ENCODE data around the gene FUT7. TPM values are rescaled to one million over a fixed set of nuclear protein-coding genes. Genes with fewer than 3 reads are reported as not detected.
"Not testable (repeated sequence)": the region's sequence is repeated elsewhere in the genome, so short reads cannot be mapped to it uniquely, and the experiment has no call there.

The FUT7 gene
- polyA plus RNA-seq, 2 donors = 0.08 to 0.39 TPM

DNA sequence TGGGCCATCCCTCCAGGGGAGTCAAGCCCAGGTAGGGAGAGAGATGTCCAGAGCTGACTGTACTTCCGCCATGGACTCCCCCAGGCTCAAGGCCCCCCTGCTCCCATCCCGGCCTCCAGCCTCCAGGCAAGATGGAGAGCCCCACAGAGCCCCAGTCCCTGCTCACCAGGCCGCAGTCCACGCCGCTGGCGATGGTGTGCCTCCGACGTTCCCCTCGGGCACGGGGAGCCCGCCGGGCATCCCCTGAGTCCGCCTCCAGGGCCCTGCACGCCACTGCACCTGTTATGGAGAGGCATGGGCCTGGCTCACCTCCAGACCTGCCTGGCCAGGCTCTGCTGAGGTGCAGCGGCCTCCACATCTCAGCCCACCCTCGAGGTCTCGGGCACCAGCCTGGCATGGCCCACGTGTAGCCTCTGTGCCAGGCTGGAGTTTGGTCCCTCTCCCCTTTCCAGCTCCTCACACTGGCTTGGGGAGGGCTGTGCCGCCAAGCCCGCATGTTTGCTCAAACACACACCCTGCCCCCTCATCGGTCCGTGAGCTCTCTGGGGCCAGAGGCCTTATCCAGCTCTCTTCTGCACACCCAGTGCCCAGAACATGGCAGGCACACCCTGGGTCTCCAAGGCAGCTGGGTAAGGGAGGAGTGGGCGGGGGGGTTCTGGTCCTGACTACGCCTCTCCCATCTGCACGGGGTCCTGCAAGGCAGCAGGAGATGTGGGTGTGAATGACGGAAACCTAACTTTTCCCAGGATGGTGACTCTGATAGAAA is 34.4 kb upstream of the FUT7 start:
- Histone ChIP-seq H3K9me3 (ENCODE audit: control insufficient read depth in 2 of 2, insufficient read depth in 1 of 2, low read depth in 1 of 2, low read length in 1 of 2) (no peaks in the 10 kb centered on the region), H3K27me3 (ENCODE audit: control insufficient read depth in 1 of 2, insufficient read depth in 2 of 2, low read length in 2 of 2) (no peaks in the 10 kb centered on the region), H3K4me3 (ENCODE audit: low read depth in 1 of 2, low read length in 2 of 2) (no peak overlapping the region), H3K4me1 (ENCODE audit: control insufficient read depth in 2 of 2, insufficient read depth in 2 of 2, low read length in 1 of 2) (peaks cover 3 to 26% of the 10 kb centered on the region in 2 donors), H3K36me3 (ENCODE audit: control insufficient read depth in 2 of 2, insufficient read depth in 2 of 2, low read length in 1 of 2) (peaks cover 0 to 4% of the 10 kb centered on the region in 2 donors), H3K27ac (ENCODE audit: low read depth in 2 of 2, low read length in 1 of 2) (no peak overlapping the region)
- WGBS, 2 donors = 89% methylated on average over 26 of the region's 26 CpGs

GRCh38 chr9:137065336-137065967 is 33.6 kb upstream of the FUT7 start:
- Histone ChIP-seq H3K9me3 (ENCODE audit: control insufficient read depth in 2 of 2, insufficient read depth in 1 of 2, low read depth in 1 of 2, low read length in 1 of 2) (no peaks in the 10 kb centered on the region), H3K36me3 (ENCODE audit: control insufficient read depth in 2 of 2, insufficient read depth in 2 of 2, low read length in 1 of 2) (peaks cover 0 to 4% of the 10 kb centered on the region in 2 donors), H3K27me3 (ENCODE audit: control insufficient read depth in 1 of 2, insufficient read depth in 2 of 2, low read length in 2 of 2) (no peaks in the 10 kb centered on the region), H3K27ac (ENCODE audit: low read depth in 2 of 2, low read length in 1 of 2) (no peak overlapping the region), H3K4me1 (ENCODE audit: control insufficient read depth in 2 of 2, insufficient read depth in 2 of 2, low read length in 1 of 2) (peaks cover 0 to 23% of the 10 kb centered on the region in 2 donors), H3K4me3 (ENCODE audit: low read depth in 1 of 2, low read length in 2 of 2) (no peak overlapping the region)
- 82 to 84% methylated on average over 23 of the region's 23 CpGs for WGBS, 2 donors

GRCh38 chr9:137064880-137065164 is 32.9 kb upstream of the FUT7 start:
- H3K4me3 ChIP-seq (ENCODE audit: low read depth in 1 of 2, low read length in 2 of 2) = no peak overlapping the region
- no peaks in the 10 kb centered on the region for H3K9me3 ChIP-seq (ENCODE audit: control insufficient read depth in 2 of 2, insufficient read depth in 1 of 2, low read depth in 1 of 2, low read length in 1 of 2)
- peaks cover 0 to 4% of the 10 kb centered on the region in 2 donors for H3K36me3 ChIP-seq (ENCODE audit: control insufficient read depth in 2 of 2, insufficient read depth in 2 of 2, low read length in 1 of 2)
- peaks cover 0 to 22% of the 10 kb centered on the region in 2 donors for H3K4me1 ChIP-seq (ENCODE audit: control insufficient read depth in 2 of 2, insufficient read depth in 2 of 2, low read length in 1 of 2)
- WGBS, 2 donors = 67 to 75% methylated on average over 11 to 12 of the region's 12 CpGs
- H3K27ac ChIP-seq (ENCODE audit: low read depth in 2 of 2, low read length in 1 of 2) = no peak overlapping the region
- no peaks in the 10 kb centered on the region for H3K27me3 ChIP-seq (ENCODE audit: control insufficient read depth in 1 of 2, insufficient read depth in 2 of 2, low read length in 2 of 2)

DNA sequence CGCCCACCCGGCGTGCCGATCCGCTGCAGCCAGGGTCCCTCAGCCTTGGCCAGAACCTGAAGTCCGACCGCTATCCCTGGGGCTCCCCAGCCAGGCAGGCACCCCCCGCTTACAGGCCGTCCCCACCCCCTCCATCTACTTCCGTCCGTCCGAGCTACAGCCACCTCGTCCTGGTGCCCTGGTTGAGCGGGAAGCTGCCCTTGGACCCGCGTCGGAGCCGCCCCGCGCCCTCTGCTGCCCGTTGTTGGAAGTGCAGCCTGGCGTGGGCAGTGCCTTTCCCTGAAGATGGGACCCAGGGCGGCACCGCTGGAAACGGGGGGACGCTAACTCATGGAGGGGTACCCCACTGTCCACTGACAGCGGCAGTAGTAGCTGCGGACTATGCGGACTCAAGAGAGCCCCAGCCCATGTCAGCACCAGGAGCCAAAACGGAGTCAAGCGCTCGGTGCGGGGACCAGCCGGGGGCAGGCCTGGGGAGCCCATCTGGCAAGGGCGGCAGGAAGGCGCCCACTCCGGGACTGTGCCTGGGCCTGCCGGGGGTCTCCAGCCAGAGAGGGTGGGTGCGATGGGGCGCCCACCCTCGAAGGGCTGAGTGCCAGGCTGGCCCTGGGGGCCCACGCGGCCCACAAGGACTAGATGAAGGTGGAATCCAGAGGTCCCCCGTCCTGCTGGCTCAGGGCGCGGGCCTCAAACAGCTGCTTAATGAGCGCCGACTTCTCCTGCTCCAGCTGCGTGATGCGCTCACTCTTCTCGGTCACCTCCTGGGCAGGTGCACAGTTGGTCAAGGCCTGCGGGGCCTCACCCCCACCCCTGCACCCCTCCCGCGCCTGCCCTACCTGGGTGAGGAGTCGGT is 32.4 kb upstream of the FUT7 start:
- no peaks in the 10 kb centered on the region for H3K9me3 ChIP-seq (ENCODE audit: control insufficient read depth in 2 of 2, insufficient read depth in 1 of 2, low read depth in 1 of 2, low read length in 1 of 2)
- 43 to 46% methylated on average over 50 to 55 of the region's 55 CpGs for WGBS, 2 donors
- peaks cover 0 to 4% of the 10 kb centered on the region in 2 donors for H3K36me3 ChIP-seq (ENCODE audit: control insufficient read depth in 2 of 2, insufficient read depth in 2 of 2, low read length in 1 of 2)
- H3K27me3 ChIP-seq (ENCODE audit: control insufficient read depth in 1 of 2, insufficient read depth in 2 of 2, low read length in 2 of 2) = no peaks in the 10 kb centered on the region
- no peak overlapping the region for H3K27ac ChIP-seq (ENCODE audit: low read depth in 2 of 2, low read length in 1 of 2)
- no peak overlapping the region for H3K4me3 ChIP-seq (ENCODE audit: low read depth in 1 of 2, low read length in 2 of 2)
- H3K4me1 ChIP-seq (ENCODE audit: control insufficient read depth in 2 of 2, insufficient read depth in 2 of 2, low read length in 1 of 2) = peaks cover 0 to 16% of the 10 kb centered on the region in 2 donors

GRCh38 chr9:137063311-137064026 is 31.6 kb upstream of the FUT7 start:
- 82% methylated on average over 25 to 26 of the region's 26 CpGs for WGBS, 2 donors
- no peaks in the 10 kb centered on the region for H3K27me3 ChIP-seq (ENCODE audit: control insufficient read depth in 1 of 2, insufficient read depth in 2 of 2, low read length in 2 of 2)
- peaks cover 0 to 4% of the 10 kb centered on the region in 2 donors for H3K36me3 ChIP-seq (ENCODE audit: control insufficient read depth in 2 of 2, insufficient read depth in 2 of 2, low read length in 1 of 2)
- H3K9me3 ChIP-seq (ENCODE audit: control insufficient read depth in 2 of 2, insufficient read depth in 1 of 2, low read depth in 1 of 2, low read length in 1 of 2) = no peaks in the 10 kb centered on the region
- peaks cover 0 to 8% of the 10 kb centered on the region in 2 donors for H3K4me1 ChIP-seq (ENCODE audit: control insufficient read depth in 2 of 2, insufficient read depth in 2 of 2, low read length in 1 of 2)
- H3K27ac ChIP-seq (ENCODE audit: low read depth in 2 of 2, low read length in 1 of 2) = no peak overlapping the region
- H3K4me3 ChIP-seq (ENCODE audit: low read depth in 1 of 2, low read length in 2 of 2) = no peak overlapping the region

DNA sequence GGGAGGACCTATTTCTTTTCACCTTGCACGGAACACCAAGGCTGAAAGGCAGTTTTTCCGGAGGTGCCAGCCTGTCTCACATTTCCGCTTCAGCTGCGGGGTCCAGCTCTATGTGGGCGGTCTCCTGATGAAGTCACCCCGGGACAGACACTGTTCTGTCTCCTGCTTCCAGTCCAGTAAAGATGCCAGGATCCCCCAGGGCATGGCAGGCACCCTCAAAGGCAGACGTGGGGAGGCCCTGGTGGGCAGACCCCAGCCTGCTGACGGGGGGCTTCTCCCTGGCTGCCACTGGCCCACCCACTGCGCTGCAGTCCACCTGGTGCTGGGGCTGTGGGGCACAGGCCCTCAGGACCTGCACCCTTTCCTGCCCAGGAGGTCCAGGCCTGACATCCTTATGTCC is 30.9 kb upstream of the FUT7 start:
- H3K4me1 ChIP-seq (ENCODE audit: control insufficient read depth in 2 of 2, insufficient read depth in 2 of 2, low read length in 1 of 2); H3K27ac ChIP-seq (ENCODE audit: low read depth in 2 of 2, low read length in 1 of 2); H3K4me3 ChIP-seq (ENCODE audit: low read depth in 1 of 2, low read length in 2 of 2): not testable (repeated sequence)

DNA sequence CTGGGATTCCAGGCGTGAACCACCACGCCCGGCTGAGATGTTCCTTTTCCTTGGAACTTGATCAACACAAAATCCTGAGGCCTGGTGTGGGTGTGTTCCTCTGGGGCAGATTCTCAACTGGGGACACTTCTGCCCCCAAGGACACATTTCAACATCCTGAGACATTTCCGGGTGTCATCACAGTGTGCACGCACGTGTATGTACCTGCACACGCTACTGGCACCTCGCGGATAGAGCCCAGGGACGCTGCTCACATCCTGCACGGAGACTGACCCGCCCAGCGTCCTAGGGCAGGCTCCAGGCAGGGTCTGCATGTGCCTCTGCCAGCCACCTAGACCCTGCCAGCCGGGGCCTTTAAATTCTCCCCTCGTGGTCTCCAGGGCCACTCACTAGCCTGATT is 30.5 kb upstream of the FUT7 start:
- Histone ChIP-seq H3K4me3 (ENCODE audit: low read depth in 1 of 2, low read length in 2 of 2) (no peak overlapping the region), H3K27ac (ENCODE audit: low read depth in 2 of 2, low read length in 1 of 2) (no peak overlapping the region)
- WGBS, 2 donors = 46 to 79% methylated on average over 15 of the region's 15 CpGs

More for the DNA sequence above, 30.9 kb upstream of the FUT7 start:
- not testable (repeated sequence) for H3K9me3 ChIP-seq (ENCODE audit: control insufficient read depth in 2 of 2, insufficient read depth in 1 of 2, low read depth in 1 of 2, low read length in 1 of 2); H3K27me3 ChIP-seq (ENCODE audit: control insufficient read depth in 1 of 2, insufficient read depth in 2 of 2, low read length in 2 of 2); H3K36me3 ChIP-seq (ENCODE audit: control insufficient read depth in 2 of 2, insufficient read depth in 2 of 2, low read length in 1 of 2)
- 60 to 86% methylated on average over 4 to 9 of the region's 9 CpGs for WGBS, 2 donors

DNA sequence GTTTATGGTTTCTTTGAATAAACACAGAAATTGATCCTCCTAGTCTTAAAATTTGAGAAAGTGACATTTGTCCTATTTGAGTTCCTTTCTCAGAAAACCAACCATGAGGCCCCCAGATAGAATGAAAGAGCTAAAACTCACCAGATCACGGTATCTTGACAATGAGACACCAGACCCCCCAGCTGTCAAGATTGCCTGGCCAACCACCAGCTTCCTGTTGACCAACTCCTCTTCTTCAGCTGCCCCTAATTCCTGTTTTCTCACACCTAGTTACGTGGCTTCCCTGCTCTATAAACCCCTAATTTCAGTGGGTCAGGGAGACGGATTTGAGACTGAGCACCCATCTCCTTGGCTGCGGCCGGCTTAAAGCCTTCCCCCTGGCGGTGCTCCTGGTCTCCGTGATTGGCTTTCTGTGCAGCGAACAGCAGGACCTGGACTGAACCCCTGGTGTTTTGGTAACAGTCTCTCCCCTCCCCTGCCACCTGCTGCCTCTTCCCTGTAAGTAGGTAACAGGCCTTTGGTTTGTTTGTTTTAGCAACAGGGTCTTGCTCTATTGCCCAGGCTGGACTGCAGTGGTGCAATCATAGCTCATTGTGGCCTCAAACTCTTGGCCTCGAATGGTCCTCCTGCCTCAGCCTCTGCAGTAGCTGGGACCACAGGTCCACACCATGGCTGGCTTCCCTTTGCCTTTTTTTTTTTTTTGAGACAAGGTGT is 26.8 kb upstream of the FUT7 start:
- H3K27ac ChIP-seq (ENCODE audit: low read depth in 2 of 2, low read length in 1 of 2) = no peak overlapping the region
- no peaks in the 10 kb centered on the region for H3K27me3 ChIP-seq (ENCODE audit: control insufficient read depth in 1 of 2, insufficient read depth in 2 of 2, low read length in 2 of 2)
- H3K9me3 ChIP-seq (ENCODE audit: control insufficient read depth in 2 of 2, insufficient read depth in 1 of 2, low read depth in 1 of 2, low read length in 1 of 2) = no peaks in the 10 kb centered on the region
- whole genome bisulfite sequencing, 2 donors = 86 to 91% methylated on average over 9 of the region's 9 CpGs
- H3K36me3 ChIP-seq (ENCODE audit: control insufficient read depth in 2 of 2, insufficient read depth in 2 of 2, low read length in 1 of 2) = no peaks in the 10 kb centered on the region
- H3K4me3 ChIP-seq (ENCODE audit: low read depth in 1 of 2, low read length in 2 of 2) = no peak overlapping the region
- H3K4me1 ChIP-seq (ENCODE audit: control insufficient read depth in 2 of 2, insufficient read depth in 2 of 2, low read length in 1 of 2) = peaks cover 4 to 21% of the 10 kb centered on the region in 2 donors

More for the DNA sequence above, 30.5 kb upstream of the FUT7 start:
- no peaks in the 10 kb centered on the region for H3K27me3 ChIP-seq (ENCODE audit: control insufficient read depth in 1 of 2, insufficient read depth in 2 of 2, low read length in 2 of 2)
- peaks cover 0 to 4% of the 10 kb centered on the region in 2 donors for H3K36me3 ChIP-seq (ENCODE audit: control insufficient read depth in 2 of 2, insufficient read depth in 2 of 2, low read length in 1 of 2)
- H3K9me3 ChIP-seq (ENCODE audit: control insufficient read depth in 2 of 2, insufficient read depth in 1 of 2, low read depth in 1 of 2, low read length in 1 of 2) = no peaks in the 10 kb centered on the region
- peaks cover 0 to 5% of the 10 kb centered on the region in 2 donors for H3K4me1 ChIP-seq (ENCODE audit: control insufficient read depth in 2 of 2, insufficient read depth in 2 of 2, low read length in 1 of 2)

DNA sequence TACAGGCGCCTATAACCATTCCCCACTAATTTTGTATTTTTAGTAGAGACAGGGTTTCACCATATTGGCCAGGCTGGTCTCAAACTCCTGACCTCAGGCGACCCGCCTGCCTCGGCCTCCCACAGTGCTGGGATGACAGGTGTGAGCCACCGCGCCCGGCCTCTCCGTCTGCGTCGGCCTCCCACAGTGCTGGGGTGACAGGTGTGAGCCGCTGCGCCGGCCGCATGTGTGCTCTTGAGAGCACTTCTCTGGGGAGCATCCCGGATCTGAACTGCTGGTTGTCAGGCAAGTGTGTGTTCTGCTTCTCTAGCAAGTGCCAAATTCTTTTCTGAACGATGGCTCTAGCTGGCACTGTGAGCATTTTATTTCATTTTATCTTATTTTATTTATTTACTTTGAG is 25.7 kb upstream of the FUT7 start:
- H3K4me3 ChIP-seq (ENCODE audit: low read depth in 1 of 2, low read length in 2 of 2) = no peak overlapping the region
- no peaks in the 10 kb centered on the region for H3K9me3 ChIP-seq (ENCODE audit: control insufficient read depth in 2 of 2, insufficient read depth in 1 of 2, low read depth in 1 of 2, low read length in 1 of 2)
- H3K27me3 ChIP-seq (ENCODE audit: control insufficient read depth in 1 of 2, insufficient read depth in 2 of 2, low read length in 2 of 2) = no peaks in the 10 kb centered on the region
- no peaks in the 10 kb centered on the region for H3K36me3 ChIP-seq (ENCODE audit: control insufficient read depth in 2 of 2, insufficient read depth in 2 of 2, low read length in 1 of 2)
- H3K27ac ChIP-seq (ENCODE audit: low read depth in 2 of 2, low read length in 1 of 2) = no peak overlapping the region
- WGBS, 2 donors = 58 to 64% methylated on average over 16 of the region's 16 CpGs
- peaks cover 4 to 28% of the 10 kb centered on the region in 2 donors for H3K4me1 ChIP-seq (ENCODE audit: control insufficient read depth in 2 of 2, insufficient read depth in 2 of 2, low read length in 1 of 2)

Data from esophagus (tissue), 2 donors.